ENCODE measurements around the gene FGD5. TPM values are rescaled to one million over a fixed set of nuclear protein-coding genes. Genes with fewer than 3 reads are reported as not detected.
A peak's percentile ranks its signal among the peaks of the same experiment; 100 is the strongest.

The FGD5 gene
- total and polyA plus RNA-seq, 2 experiments from 2014 or later: 7.4 to 12.2 TPM

DNA sequence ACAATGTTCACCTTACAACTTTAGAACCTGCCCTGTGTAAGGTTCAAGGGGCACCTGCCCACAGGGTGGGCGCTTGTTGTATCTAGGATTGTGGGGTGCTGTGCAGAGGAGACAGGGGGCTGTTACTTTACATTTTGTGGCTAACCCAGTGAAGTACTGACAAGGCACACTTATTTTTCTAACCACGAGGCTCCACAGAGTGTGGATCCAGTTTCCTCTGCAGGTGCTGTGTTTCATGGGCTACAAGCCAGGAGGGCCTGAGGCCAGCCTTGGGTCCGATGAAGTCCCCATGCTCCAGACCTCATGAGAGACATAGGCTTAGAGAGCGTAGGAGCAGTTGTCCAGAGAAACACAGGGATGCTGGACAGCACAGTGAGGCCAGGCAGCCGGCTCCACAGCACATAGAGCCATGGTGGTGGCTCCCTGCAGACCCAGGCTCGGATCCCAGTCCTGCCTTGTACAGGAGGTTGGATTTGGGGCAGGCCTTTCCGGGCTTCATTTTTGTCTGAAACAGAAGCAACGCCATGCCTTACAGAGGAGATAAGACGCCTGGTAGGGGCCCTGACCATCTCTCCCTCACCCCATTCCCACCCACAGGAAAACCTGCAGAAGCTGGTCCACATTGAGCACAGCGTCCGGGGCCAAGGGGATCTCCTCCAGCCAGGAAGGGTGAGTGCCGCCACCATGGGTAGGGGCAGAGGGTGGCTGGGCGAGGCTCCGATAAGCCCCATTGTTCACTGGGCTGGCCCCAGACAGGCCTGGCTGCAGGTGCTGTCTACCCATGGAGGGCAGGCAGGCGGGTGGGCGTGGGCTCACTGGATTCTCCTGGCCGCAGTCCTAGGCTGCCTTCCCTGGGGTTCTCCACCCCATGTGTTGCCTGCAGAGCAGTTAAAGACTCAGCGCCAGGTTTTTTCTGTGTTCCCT is 88.5 kb downstream of the FGD5 start:
- no peaks in the 10 kb centered on the region for H3K4me1 Mint-ChIP-seq
- no peak overlapping the region for H3K4me3 Mint-ChIP-seq
- Histone ChIP-seq H4K20me1 (replicated peaks; ENCODE audit: insufficient read depth) (no peaks in the 10 kb centered on the region), H3K4me2 (no peak overlapping the region), H3K4me3 (no peak overlapping the region), H3K79me2 (replicated peaks; ENCODE audit: insufficient read depth) (no peaks in the 10 kb centered on the region), H3K9me2 (ENCODE audit: insufficient read depth) (no peaks in the 10 kb centered on the region), H3K4me1 (ENCODE audit: insufficient read depth) (no peaks in the 10 kb centered on the region), H2AFZ (no peak overlapping the region), H3K27me3 (ENCODE audit: insufficient read depth) (no peaks in the 10 kb centered on the region), H3F3A (replicated peaks; ENCODE audit: low read depth) (no peaks in the 10 kb centered on the region), H3K27ac (ENCODE audit: low read depth) (no peak overlapping the region), H3K36me3 (ENCODE audit: insufficient read depth) (no peaks in the 10 kb centered on the region)
- H3K9me3 Mint-ChIP-seq: peaks cover 7% of the 10 kb centered on the region; the same call in 2 of the 3 replicates
- ATAC-seq (peak; percentile 67), DNase-seq (ENCODE audit: low spot score) (no peak)
- H3K27me3 Mint-ChIP-seq (ENCODE audit: insufficient read depth, low read depth, poor library complexity): no peaks in the 10 kb centered on the region
- peaks cover 15% of the 10 kb centered on the region for H3K36me3 Mint-ChIP-seq (ENCODE audit: low read depth)
- TF ChIP-seq ZNF331 (CRISPR knock-in tag; IDR thresholded peaks at IDR 0.05; ENCODE audit: low read depth): no peak
- TF ChIP-seq EZH2phosphoT487 (IDR thresholded peaks at IDR 0.05; ENCODE audit: unreplicated experiment): no peak
- no peak for TF ChIP-seq EZH2 (IDR thresholded peaks at IDR 0.05; ENCODE audit: low read depth, unreplicated experiment)
- no peak for TF ChIP-seq JUNB (IDR thresholded peaks at IDR 0.05; ENCODE audit: unreplicated experiment)
- no peak for TF ChIP-seq POLR2AphosphoS5 (IDR thresholded peaks at IDR 0.05; ENCODE audit: low read depth)
- TF ChIP-seq, protein P1, sequence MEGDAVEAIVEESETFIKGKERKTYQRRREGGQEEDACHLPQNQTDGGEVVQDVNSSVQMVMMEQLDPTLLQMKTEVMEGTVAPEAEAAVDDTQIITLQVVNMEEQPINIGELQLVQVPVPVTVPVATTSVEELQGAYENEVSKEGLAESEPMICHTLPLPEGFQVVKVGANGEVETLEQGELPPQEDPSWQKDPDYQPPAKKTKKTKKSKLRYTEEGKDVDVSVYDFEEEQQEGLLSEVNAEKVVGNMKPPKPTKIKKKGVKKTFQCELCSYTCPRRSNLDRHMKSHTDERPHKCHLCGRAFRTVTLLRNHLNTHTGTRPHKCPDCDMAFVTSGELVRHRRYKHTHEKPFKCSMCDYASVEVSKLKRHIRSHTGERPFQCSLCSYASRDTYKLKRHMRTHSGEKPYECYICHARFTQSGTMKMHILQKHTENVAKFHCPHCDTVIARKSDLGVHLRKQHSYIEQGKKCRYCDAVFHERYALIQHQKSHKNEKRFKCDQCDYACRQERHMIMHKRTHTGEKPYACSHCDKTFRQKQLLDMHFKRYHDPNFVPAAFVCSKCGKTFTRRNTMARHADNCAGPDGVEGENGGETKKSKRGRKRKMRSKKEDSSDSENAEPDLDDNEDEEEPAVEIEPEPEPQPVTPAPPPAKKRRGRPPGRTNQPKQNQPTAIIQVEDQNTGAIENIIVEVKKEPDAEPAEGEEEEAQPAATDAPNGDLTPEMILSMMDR (conservative IDR thresholded peaks at IDR 0.05; ENCODE audit: low read depth in 2 of 2): no peak
- no peak for TF ChIP-seq NANOG (IDR thresholded peaks at IDR 0.05; ENCODE audit: borderline replicate concordance)
- TF ChIP-seq, protein P2, sequence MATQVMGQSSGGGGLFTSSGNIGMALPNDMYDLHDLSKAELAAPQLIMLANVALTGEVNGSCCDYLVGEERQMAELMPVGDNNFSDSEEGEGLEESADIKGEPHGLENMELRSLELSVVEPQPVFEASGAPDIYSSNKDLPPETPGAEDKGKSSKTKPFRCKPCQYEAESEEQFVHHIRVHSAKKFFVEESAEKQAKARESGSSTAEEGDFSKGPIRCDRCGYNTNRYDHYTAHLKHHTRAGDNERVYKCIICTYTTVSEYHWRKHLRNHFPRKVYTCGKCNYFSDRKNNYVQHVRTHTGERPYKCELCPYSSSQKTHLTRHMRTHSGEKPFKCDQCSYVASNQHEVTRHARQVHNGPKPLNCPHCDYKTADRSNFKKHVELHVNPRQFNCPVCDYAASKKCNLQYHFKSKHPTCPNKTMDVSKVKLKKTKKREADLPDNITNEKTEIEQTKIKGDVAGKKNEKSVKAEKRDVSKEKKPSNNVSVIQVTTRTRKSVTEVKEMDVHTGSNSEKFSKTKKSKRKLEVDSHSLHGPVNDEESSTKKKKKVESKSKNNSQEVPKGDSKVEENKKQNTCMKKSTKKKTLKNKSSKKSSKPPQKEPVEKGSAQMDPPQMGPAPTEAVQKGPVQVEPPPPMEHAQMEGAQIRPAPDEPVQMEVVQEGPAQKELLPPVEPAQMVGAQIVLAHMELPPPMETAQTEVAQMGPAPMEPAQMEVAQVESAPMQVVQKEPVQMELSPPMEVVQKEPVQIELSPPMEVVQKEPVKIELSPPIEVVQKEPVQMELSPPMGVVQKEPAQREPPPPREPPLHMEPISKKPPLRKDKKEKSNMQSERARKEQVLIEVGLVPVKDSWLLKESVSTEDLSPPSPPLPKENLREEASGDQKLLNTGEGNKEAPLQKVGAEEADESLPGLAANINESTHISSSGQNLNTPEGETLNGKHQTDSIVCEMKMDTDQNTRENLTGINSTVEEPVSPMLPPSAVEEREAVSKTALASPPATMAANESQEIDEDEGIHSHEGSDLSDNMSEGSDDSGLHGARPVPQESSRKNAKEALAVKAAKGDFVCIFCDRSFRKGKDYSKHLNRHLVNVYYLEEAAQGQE (IDR thresholded peaks at IDR 0.05; ENCODE audit: unreplicated experiment): no peak
- TF ChIP-seq, protein P3, sequence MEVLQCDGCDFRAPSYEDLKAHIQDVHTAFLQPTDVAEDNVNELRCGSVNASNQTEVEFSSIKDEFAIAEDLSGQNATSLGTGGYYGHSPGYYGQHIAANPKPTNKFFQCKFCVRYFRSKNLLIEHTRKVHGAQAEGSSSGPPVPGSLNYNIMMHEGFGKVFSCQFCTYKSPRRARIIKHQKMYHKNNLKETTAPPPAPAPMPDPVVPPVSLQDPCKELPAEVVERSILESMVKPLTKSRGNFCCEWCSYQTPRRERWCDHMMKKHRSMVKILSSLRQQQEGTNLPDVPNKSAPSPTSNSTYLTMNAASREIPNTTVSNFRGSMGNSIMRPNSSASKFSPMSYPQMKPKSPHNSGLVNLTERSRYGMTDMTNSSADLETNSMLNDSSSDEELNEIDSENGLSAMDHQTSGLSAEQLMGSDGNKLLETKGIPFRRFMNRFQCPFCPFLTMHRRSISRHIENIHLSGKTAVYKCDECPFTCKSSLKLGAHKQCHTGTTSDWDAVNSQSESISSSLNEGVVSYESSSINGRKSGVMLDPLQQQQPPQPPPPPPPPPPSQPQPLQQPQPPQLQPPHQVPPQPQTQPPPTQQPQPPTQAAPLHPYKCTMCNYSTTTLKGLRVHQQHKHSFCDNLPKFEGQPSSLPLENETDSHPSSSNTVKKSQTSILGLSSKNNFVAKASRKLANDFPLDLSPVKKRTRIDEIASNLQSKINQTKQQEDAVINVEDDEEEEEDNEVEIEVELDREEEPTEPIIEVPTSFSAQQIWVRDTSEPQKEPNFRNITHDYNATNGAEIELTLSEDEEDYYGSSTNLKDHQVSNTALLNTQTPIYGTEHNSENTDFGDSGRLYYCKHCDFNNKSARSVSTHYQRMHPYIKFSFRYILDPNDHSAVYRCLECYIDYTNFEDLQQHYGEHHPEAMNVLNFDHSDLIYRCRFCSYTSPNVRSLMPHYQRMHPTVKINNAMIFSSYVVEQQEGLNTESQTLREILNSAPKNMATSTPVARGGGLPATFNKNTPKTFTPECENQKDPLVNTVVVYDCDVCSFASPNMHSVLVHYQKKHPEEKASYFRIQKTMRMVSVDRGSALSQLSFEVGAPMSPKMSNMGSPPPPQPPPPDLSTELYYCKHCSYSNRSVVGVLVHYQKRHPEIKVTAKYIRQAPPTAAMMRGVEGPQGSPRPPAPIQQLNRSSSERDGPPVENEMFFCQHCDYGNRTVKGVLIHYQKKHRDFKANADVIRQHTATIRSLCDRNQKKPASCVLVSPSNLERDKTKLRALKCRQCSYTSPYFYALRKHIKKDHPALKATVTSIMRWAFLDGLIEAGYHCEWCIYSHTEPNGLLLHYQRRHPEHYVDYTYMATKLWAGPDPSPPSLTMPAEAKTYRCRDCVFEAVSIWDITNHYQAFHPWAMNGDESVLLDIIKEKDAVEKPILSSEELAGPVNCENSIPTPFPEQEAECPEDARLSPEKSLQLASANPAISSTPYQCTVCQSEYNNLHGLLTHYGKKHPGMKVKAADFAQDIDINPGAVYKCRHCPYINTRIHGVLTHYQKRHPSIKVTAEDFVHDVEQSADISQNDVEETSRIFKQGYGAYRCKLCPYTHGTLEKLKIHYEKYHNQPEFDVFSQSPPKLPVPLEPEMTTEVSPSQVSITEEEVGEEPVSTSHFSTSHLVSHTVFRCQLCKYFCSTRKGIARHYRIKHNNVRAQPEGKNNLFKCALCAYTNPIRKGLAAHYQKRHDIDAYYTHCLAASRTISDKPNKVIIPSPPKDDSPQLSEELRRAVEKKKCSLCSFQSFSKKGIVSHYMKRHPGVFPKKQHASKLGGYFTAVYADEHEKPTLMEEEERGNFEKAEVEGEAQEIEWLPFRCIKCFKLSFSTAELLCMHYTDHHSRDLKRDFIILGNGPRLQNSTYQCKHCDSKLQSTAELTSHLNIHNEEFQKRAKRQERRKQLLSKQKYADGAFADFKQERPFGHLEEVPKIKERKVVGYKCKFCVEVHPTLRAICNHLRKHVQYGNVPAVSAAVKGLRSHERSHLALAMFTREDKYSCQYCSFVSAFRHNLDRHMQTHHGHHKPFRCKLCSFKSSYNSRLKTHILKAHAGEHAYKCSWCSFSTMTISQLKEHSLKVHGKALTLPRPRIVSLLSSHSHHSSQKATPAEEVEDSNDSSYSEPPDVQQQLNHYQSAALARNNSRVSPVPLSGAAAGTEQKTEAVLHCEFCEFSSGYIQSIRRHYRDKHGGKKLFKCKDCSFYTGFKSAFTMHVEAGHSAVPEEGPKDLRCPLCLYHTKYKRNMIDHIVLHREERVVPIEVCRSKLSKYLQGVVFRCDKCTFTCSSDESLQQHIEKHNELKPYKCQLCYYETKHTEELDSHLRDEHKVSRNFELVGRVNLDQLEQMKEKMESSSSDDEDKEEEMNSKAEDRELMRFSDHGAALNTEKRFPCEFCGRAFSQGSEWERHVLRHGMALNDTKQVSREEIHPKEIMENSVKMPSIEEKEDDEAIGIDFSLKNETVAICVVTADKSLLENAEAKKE (CRISPR knock-in tag; IDR thresholded peaks at IDR 0.05): no peak
- TF ChIP-seq, protein P4, sequence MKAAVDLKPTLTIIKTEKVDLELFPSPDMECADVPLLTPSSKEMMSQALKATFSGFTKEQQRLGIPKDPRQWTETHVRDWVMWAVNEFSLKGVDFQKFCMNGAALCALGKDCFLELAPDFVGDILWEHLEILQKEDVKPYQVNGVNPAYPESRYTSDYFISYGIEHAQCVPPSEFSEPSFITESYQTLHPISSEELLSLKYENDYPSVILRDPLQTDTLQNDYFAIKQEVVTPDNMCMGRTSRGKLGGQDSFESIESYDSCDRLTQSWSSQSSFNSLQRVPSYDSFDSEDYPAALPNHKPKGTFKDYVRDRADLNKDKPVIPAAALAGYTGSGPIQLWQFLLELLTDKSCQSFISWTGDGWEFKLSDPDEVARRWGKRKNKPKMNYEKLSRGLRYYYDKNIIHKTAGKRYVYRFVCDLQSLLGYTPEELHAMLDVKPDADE (IDR thresholded peaks at IDR 0.05): no peak
- H3K27ac Mint-ChIP-seq: no peak overlapping the region
